A549 (cell line): Measurements from ENCODE around the gene IL6ST.

Experiments used
- BHLHE40 ChIP-seq: IDR thresholded peaks from 2 replicates; pipeline ENCODE4 v1.6.1; 2012; ENCODE audit warnings: low read depth, low read length, inconsistent platforms
- CTCF ChIP-seq: fragments of >200 bp; sonication (Bioruptor Twin); formaldehyde crosslinking; IDR thresholded peaks from 3 replicates; pipeline ENCODE4 v1.5.1; 2016
- HOXA7 ChIP-seq: fragments of 250-450 bp; sonication (Bioruptor Pico); IDR thresholded peaks from 2 replicates; pipeline ENCODE4 v1.5.0; 2020; ENCODE audit warnings: mild to moderate bottlenecking, moderate library complexity
- JUN ChIP-seq, 2 experiments: fragments of >200 bp; sonication (Bioruptor Twin); formaldehyde crosslinking; IDR thresholded peaks; 2 replicates in 1 of 2; 3 replicates in 1 of 2; pipeline ENCODE4 v1.6.1; 2016 to 2017
- MAZ ChIP-seq: fragments of 150-350 bp; IDR thresholded peaks from 2 replicates; pipeline ENCODE4 v1.6.1; 2014; ENCODE audit warnings: antibody characterized with exemption, low read depth, low read length, borderline replicate concordance
- MYC ChIP-seq: IDR thresholded peaks from 2 replicates; pipeline ENCODE4 v1.6.1; 2012; ENCODE audit warnings: mild to moderate bottlenecking, inconsistent platforms, low read length, improper control_type of control experiment, borderline replicate concordance
- POLR2A ChIP-seq: IDR thresholded peaks from 2 replicates; pipeline ENCODE4 v1.6.1; 2012; ENCODE audit warnings: mild to moderate bottlenecking, low read length
- USF2 ChIP-seq: fragments of 450-650 bp; IDR thresholded peaks from 2 replicates; pipeline ENCODE4 v1.6.1; 2014; ENCODE audit warnings: antibody characterized with exemption
- ZC3H11A ChIP-seq: fragments of 450-650 bp; IDR thresholded peaks from 2 replicates; pipeline ENCODE4 v1.6.1; 2014; ENCODE audit warnings: antibody characterized with exemption, mild to moderate bottlenecking
- TF ChIP-seq, protein P1 (sequence below): IDR thresholded peaks from 2 replicates; pipeline ENCODE4 v1.6.1; 2012
- TF ChIP-seq, protein P2 (sequence below): fragments of 200-600 bp; sonication (generic); IDR thresholded peaks from 2 replicates; pipeline ENCODE4 v1.6.1; 2016; ENCODE audit warnings: antibody characterized with exemption, mild to moderate bottlenecking, moderate library complexity

- TF ChIP-seq CTCF: no peak
- TF ChIP-seq USF2: no peak
- no peak for TF ChIP-seq MAZ
- TF ChIP-seq POLR2A: no peak
- TF ChIP-seq, protein P1, sequence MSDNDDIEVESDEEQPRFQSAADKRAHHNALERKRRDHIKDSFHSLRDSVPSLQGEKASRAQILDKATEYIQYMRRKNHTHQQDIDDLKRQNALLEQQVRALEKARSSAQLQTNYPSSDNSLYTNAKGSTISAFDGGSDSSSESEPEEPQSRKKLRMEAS: no peak
- TF ChIP-seq HOXA7 (CRISPR knock-in tag): no peak
- TF ChIP-seq BHLHE40: no peak
- TF ChIP-seq, protein P2, sequence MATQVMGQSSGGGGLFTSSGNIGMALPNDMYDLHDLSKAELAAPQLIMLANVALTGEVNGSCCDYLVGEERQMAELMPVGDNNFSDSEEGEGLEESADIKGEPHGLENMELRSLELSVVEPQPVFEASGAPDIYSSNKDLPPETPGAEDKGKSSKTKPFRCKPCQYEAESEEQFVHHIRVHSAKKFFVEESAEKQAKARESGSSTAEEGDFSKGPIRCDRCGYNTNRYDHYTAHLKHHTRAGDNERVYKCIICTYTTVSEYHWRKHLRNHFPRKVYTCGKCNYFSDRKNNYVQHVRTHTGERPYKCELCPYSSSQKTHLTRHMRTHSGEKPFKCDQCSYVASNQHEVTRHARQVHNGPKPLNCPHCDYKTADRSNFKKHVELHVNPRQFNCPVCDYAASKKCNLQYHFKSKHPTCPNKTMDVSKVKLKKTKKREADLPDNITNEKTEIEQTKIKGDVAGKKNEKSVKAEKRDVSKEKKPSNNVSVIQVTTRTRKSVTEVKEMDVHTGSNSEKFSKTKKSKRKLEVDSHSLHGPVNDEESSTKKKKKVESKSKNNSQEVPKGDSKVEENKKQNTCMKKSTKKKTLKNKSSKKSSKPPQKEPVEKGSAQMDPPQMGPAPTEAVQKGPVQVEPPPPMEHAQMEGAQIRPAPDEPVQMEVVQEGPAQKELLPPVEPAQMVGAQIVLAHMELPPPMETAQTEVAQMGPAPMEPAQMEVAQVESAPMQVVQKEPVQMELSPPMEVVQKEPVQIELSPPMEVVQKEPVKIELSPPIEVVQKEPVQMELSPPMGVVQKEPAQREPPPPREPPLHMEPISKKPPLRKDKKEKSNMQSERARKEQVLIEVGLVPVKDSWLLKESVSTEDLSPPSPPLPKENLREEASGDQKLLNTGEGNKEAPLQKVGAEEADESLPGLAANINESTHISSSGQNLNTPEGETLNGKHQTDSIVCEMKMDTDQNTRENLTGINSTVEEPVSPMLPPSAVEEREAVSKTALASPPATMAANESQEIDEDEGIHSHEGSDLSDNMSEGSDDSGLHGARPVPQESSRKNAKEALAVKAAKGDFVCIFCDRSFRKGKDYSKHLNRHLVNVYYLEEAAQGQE: no peak
- TF ChIP-seq JUN (IDR thresholded peaks at IDR 0.05): no peak
- TF ChIP-seq ZC3H11A: no peak
- no peak for TF ChIP-seq MYC
Measured at GRCh38 chr5:55965525-55965924, 29.2 kb downstream of the IL6ST start.
